ENCODE results near the gene ELMOD1.

DNA sequence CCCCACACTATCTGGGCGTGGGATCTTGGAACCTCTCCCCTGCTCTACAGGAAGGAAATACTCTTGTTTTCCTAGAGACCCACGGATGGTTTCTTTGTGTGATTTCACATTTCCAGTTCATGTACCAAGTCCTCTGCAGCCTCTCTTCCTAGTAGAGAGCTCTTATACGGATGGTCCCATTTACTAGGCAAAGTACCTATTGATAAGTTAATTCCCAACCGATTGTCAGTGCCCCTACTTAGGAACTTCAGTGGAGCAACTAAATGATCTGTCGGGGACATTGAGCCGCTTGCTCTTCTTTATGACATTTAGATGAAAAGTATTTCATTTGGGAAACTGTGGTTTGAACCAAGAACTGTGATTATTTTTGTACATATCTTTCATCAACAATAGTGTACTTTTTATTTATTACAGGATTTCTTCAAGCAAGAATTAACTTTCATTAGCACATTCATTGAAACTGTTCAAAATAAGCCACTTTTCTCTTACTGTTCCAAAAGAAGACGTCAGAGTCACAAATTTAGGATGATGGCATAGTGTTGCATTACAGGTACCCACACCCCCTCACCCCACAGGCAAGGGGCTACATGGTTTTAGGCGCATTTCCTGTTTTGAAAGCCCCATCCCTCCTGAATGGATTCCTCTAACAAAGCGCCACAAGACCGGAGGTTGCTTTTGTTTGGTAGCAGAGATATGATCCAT, 34.2 kb downstream of the ELMOD1 start:
- TF ChIP-seq FOXK2 (IDR thresholded peaks at IDR 0.05): no peak
- TF ChIP-seq, protein P1, sequence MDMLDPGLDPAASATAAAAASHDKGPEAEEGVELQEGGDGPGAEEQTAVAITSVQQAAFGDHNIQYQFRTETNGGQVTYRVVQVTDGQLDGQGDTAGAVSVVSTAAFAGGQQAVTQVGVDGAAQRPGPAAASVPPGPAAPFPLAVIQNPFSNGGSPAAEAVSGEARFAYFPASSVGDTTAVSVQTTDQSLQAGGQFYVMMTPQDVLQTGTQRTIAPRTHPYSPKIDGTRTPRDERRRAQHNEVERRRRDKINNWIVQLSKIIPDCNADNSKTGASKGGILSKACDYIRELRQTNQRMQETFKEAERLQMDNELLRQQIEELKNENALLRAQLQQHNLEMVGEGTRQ (IDR thresholded peaks at IDR 0.05; ENCODE audit: borderline replicate concordance, low read depth, low read length): no peak
- TF ChIP-seq, protein P2, sequence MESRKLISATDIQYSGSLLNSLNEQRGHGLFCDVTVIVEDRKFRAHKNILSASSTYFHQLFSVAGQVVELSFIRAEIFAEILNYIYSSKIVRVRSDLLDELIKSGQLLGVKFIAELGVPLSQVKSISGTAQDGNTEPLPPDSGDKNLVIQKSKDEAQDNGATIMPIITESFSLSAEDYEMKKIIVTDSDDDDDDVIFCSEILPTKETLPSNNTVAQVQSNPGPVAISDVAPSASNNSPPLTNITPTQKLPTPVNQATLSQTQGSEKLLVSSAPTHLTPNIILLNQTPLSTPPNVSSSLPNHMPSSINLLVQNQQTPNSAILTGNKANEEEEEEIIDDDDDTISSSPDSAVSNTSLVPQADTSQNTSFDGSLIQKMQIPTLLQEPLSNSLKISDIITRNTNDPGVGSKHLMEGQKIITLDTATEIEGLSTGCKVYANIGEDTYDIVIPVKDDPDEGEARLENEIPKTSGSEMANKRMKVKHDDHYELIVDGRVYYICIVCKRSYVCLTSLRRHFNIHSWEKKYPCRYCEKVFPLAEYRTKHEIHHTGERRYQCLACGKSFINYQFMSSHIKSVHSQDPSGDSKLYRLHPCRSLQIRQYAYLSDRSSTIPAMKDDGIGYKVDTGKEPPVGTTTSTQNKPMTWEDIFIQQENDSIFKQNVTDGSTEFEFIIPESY (IDR thresholded peaks at IDR 0.05): no peak
- TF ChIP-seq, protein P3, sequence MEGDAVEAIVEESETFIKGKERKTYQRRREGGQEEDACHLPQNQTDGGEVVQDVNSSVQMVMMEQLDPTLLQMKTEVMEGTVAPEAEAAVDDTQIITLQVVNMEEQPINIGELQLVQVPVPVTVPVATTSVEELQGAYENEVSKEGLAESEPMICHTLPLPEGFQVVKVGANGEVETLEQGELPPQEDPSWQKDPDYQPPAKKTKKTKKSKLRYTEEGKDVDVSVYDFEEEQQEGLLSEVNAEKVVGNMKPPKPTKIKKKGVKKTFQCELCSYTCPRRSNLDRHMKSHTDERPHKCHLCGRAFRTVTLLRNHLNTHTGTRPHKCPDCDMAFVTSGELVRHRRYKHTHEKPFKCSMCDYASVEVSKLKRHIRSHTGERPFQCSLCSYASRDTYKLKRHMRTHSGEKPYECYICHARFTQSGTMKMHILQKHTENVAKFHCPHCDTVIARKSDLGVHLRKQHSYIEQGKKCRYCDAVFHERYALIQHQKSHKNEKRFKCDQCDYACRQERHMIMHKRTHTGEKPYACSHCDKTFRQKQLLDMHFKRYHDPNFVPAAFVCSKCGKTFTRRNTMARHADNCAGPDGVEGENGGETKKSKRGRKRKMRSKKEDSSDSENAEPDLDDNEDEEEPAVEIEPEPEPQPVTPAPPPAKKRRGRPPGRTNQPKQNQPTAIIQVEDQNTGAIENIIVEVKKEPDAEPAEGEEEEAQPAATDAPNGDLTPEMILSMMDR (IDR thresholded peaks at IDR 0.05 in 2 of 3, conservative IDR thresholded peaks at IDR 0.05 in 1 of 3; ENCODE audit: control insufficient read depth in 2 of 3, extremely low read depth in 1 of 3, insufficient read depth in 1 of 3, low read depth in 3 of 3, low read length in 3 of 3): no peak
- TF ChIP-seq, protein P4, sequence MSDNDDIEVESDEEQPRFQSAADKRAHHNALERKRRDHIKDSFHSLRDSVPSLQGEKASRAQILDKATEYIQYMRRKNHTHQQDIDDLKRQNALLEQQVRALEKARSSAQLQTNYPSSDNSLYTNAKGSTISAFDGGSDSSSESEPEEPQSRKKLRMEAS (IDR thresholded peaks at IDR 0.05; ENCODE audit: low read depth, low read length): no peak
- no peak for TF ChIP-seq POLR2A (IDR thresholded peaks at IDR 0.05; ENCODE audit: low read depth, low read length)

Data from GM12878 (cell line).